ENCODE results near the gene PLXDC2.

The PLXDC2 gene

GRCh38 chr10:19777806-19778205 lies 38.4 kb upstream of the PLXDC2 start:
- H2AK5ac ChIP-seq (ENCODE audit: low read length), result no peak overlapping the region
- no peak overlapping the region for H3K4ac ChIP-seq (ENCODE audit: low read depth, low read length)
- H3K23ac ChIP-seq (ENCODE audit: low read length), result no peak overlapping the region
- no peak overlapping the region for H4K8ac ChIP-seq (ENCODE audit: low read depth, low read length)
- H2BK15ac ChIP-seq (replicated peaks; ENCODE audit: low read depth), result no peak overlapping the region
- no peaks in the 10 kb centered on the region for H3K4me1 ChIP-seq (ENCODE audit: control insufficient read depth, low read depth, low read length)
- H3K4me2 ChIP-seq (ENCODE audit: low read length), result no peak overlapping the region
- H3K36me3 ChIP-seq (ENCODE audit: control insufficient read depth, insufficient read depth, low read length), result no peaks in the 10 kb centered on the region
- H3K79me2 ChIP-seq (ENCODE audit: control insufficient read depth, insufficient read depth, low read length), result no peaks in the 10 kb centered on the region
- H3K27ac ChIP-seq (ENCODE audit: low read depth, low read length), result no peak overlapping the region
- no peak overlapping the region for H3K56ac ChIP-seq (ENCODE audit: low read length)
- no peak overlapping the region for H4K5ac ChIP-seq (ENCODE audit: low read length)
- H3K9ac ChIP-seq (ENCODE audit: low read length), result no peak overlapping the region
- H3K27me3 ChIP-seq (ENCODE audit: insufficient read depth, low read length, poor library complexity), result no peaks in the 10 kb centered on the region
- DNase-seq, result no peak
- H3K18ac ChIP-seq (ENCODE audit: low read length), result no peak overlapping the region
- no peak overlapping the region for H2BK120ac ChIP-seq (ENCODE audit: low read depth, low read length)
- no peak overlapping the region for H3K4me3 ChIP-seq (ENCODE audit: low read length)
- no peaks in the 10 kb centered on the region for H3K79me1 ChIP-seq (ENCODE audit: low read length)
- WGBS (ENCODE audit: extremely low coverage, insufficient coverage, low lambda C conversion rate), result no CpG with 5 or more reads among the region's 2 CpGs
- H2BK5ac ChIP-seq (ENCODE audit: low read length), result no peak overlapping the region

GRCh38 chr10:19778996-19779395 lies 37.2 kb upstream of the PLXDC2 start:
- H3K4ac ChIP-seq (ENCODE audit: low read depth, low read length), result no peak overlapping the region
- no peak overlapping the region for H3K27ac ChIP-seq (ENCODE audit: low read depth, low read length)
- WGBS (ENCODE audit: extremely low coverage, insufficient coverage, low lambda C conversion rate), result no CpG with 5 or more reads among the region's 2 CpGs
- H3K27me3 ChIP-seq (ENCODE audit: insufficient read depth, low read length, poor library complexity), result no peaks in the 10 kb centered on the region
- H3K9ac ChIP-seq (ENCODE audit: low read length), result no peak overlapping the region
- no peak overlapping the region for H2BK5ac ChIP-seq (ENCODE audit: low read length)
- no peaks in the 10 kb centered on the region for H3K79me2 ChIP-seq (ENCODE audit: control insufficient read depth, insufficient read depth, low read length)
- no peak overlapping the region for H4K5ac ChIP-seq (ENCODE audit: low read length)
- no peak overlapping the region for H3K4me3 ChIP-seq (ENCODE audit: low read length)
- H2AK5ac ChIP-seq (ENCODE audit: low read length), result no peak overlapping the region
- H3K4me1 ChIP-seq (ENCODE audit: control insufficient read depth, low read depth, low read length), result no peaks in the 10 kb centered on the region
- H3K56ac ChIP-seq (ENCODE audit: low read length), result no peak overlapping the region
- H2BK120ac ChIP-seq (ENCODE audit: low read depth, low read length), result no peak overlapping the region
- no peak overlapping the region for H4K8ac ChIP-seq (ENCODE audit: low read depth, low read length)
- no peak for DNase-seq
- H3K4me2 ChIP-seq (ENCODE audit: low read length), result no peak overlapping the region
- H3K36me3 ChIP-seq (ENCODE audit: control insufficient read depth, insufficient read depth, low read length), result no peaks in the 10 kb centered on the region
- no peak overlapping the region for H2BK15ac ChIP-seq (replicated peaks; ENCODE audit: low read depth)
- no peaks in the 10 kb centered on the region for H3K79me1 ChIP-seq (ENCODE audit: low read length)
- no peak overlapping the region for H3K23ac ChIP-seq (ENCODE audit: low read length)
- no peak overlapping the region for H3K18ac ChIP-seq (ENCODE audit: low read length)

GRCh38 chr10:19782430-19783089 lies 33.7 kb upstream of the PLXDC2 start:
- no peak overlapping the region for H2BK5ac ChIP-seq (ENCODE audit: low read length)
- H3K27ac ChIP-seq (ENCODE audit: low read depth, low read length), result no peak overlapping the region
- no peaks in the 10 kb centered on the region for H3K79me2 ChIP-seq (ENCODE audit: control insufficient read depth, insufficient read depth, low read length)
- H3K4ac ChIP-seq (ENCODE audit: low read depth, low read length), result no peak overlapping the region
- H4K8ac ChIP-seq (ENCODE audit: low read depth, low read length), result no peak overlapping the region
- H4K5ac ChIP-seq (ENCODE audit: low read length), result no peak overlapping the region
- H3K23ac ChIP-seq (ENCODE audit: low read length), result no peak overlapping the region
- H3K36me3 ChIP-seq (ENCODE audit: control insufficient read depth, insufficient read depth, low read length), result no peaks in the 10 kb centered on the region
- no peak overlapping the region for H2BK15ac ChIP-seq (replicated peaks; ENCODE audit: low read depth)
- no peaks in the 10 kb centered on the region for H3K79me1 ChIP-seq (ENCODE audit: low read length)
- no peak overlapping the region for H2AK5ac ChIP-seq (ENCODE audit: low read length)
- H3K4me2 ChIP-seq (ENCODE audit: low read length), result no peak overlapping the region
- H3K18ac ChIP-seq (ENCODE audit: low read length), result no peak overlapping the region
- H3K9ac ChIP-seq (ENCODE audit: low read length), result no peak overlapping the region
- no peak overlapping the region for H2BK120ac ChIP-seq (ENCODE audit: low read depth, low read length)
- H3K4me3 ChIP-seq (ENCODE audit: low read length), result no peak overlapping the region
- H3K27me3 ChIP-seq (ENCODE audit: insufficient read depth, low read length, poor library complexity), result no peaks in the 10 kb centered on the region
- no peak for DNase-seq
- H3K56ac ChIP-seq (ENCODE audit: low read length), result no peak overlapping the region
- no peaks in the 10 kb centered on the region for H3K4me1 ChIP-seq (ENCODE audit: control insufficient read depth, low read depth, low read length)
- WGBS (ENCODE audit: extremely low coverage, insufficient coverage, low lambda C conversion rate), result no CpG with 5 or more reads among the region's 6 CpGs

GRCh38 chr10:19783721-19784120 lies 32.5 kb upstream of the PLXDC2 start:
- no peak overlapping the region for H3K56ac ChIP-seq (ENCODE audit: low read length)

GRCh38 chr10:19785366-19785765 lies 30.9 kb upstream of the PLXDC2 start:
- H3K4ac ChIP-seq (ENCODE audit: low read depth, low read length), result no peak overlapping the region
- no peak overlapping the region for H2BK120ac ChIP-seq (ENCODE audit: low read depth, low read length)
- no peak overlapping the region for H4K5ac ChIP-seq (ENCODE audit: low read length)
- H3K4me2 ChIP-seq (ENCODE audit: low read length), result no peak overlapping the region
- H3K4me3 ChIP-seq (ENCODE audit: low read length), result no peak overlapping the region
- no peak for DNase-seq
- no CpG with 5 or more reads among the region's 3 CpGs for WGBS (ENCODE audit: extremely low coverage, insufficient coverage, low lambda C conversion rate)
- H3K9ac ChIP-seq (ENCODE audit: low read length), result no peak overlapping the region
- H3K36me3 ChIP-seq (ENCODE audit: control insufficient read depth, insufficient read depth, low read length), result no peaks in the 10 kb centered on the region
- no peaks in the 10 kb centered on the region for H3K27me3 ChIP-seq (ENCODE audit: insufficient read depth, low read length, poor library complexity)
- no peak overlapping the region for H3K27ac ChIP-seq (ENCODE audit: low read depth, low read length)
- H3K4me1 ChIP-seq (ENCODE audit: control insufficient read depth, low read depth, low read length), result no peaks in the 10 kb centered on the region
- H2BK15ac ChIP-seq (replicated peaks; ENCODE audit: low read depth), result no peak overlapping the region
- no peak overlapping the region for H2BK5ac ChIP-seq (ENCODE audit: low read length)
- no peak overlapping the region for H3K56ac ChIP-seq (ENCODE audit: low read length)
- no peak overlapping the region for H3K23ac ChIP-seq (ENCODE audit: low read length)
- H4K8ac ChIP-seq (ENCODE audit: low read depth, low read length), result no peak overlapping the region
- no peaks in the 10 kb centered on the region for H3K79me1 ChIP-seq (ENCODE audit: low read length)
- no peak overlapping the region for H2AK5ac ChIP-seq (ENCODE audit: low read length)
- no peak overlapping the region for H3K18ac ChIP-seq (ENCODE audit: low read length)
- H3K79me2 ChIP-seq (ENCODE audit: control insufficient read depth, insufficient read depth, low read length), result no peaks in the 10 kb centered on the region

More at GRCh38 chr10:19783721-19784120, 32.5 kb upstream of the PLXDC2 start:
- no peak overlapping the region for H3K9ac ChIP-seq (ENCODE audit: low read length)
- no peak overlapping the region for H3K23ac ChIP-seq (ENCODE audit: low read length)
- H3K4me3 ChIP-seq (ENCODE audit: low read length), result no peak overlapping the region
- H2BK5ac ChIP-seq (ENCODE audit: low read length), result no peak overlapping the region
- H2BK120ac ChIP-seq (ENCODE audit: low read depth, low read length), result no peak overlapping the region
- no peak overlapping the region for H4K5ac ChIP-seq (ENCODE audit: low read length)
- H3K79me1 ChIP-seq (ENCODE audit: low read length), result no peaks in the 10 kb centered on the region
- no peaks in the 10 kb centered on the region for H3K4me1 ChIP-seq (ENCODE audit: control insufficient read depth, low read depth, low read length)
- H4K8ac ChIP-seq (ENCODE audit: low read depth, low read length), result no peak overlapping the region
- no CpG with 5 or more reads among the region's 4 CpGs for WGBS (ENCODE audit: extremely low coverage, insufficient coverage, low lambda C conversion rate)
- no peaks in the 10 kb centered on the region for H3K36me3 ChIP-seq (ENCODE audit: control insufficient read depth, insufficient read depth, low read length)
- no peaks in the 10 kb centered on the region for H3K27me3 ChIP-seq (ENCODE audit: insufficient read depth, low read length, poor library complexity)
- no peak overlapping the region for H3K18ac ChIP-seq (ENCODE audit: low read length)
- H3K27ac ChIP-seq (ENCODE audit: low read depth, low read length), result no peak overlapping the region
- H2AK5ac ChIP-seq (ENCODE audit: low read length), result no peak overlapping the region
- no peak overlapping the region for H2BK15ac ChIP-seq (replicated peaks; ENCODE audit: low read depth)
- no peak overlapping the region for H3K4me2 ChIP-seq (ENCODE audit: low read length)
- no peaks in the 10 kb centered on the region for H3K79me2 ChIP-seq (ENCODE audit: control insufficient read depth, insufficient read depth, low read length)
- DNase-seq, result no peak
- no peak overlapping the region for H3K4ac ChIP-seq (ENCODE audit: low read depth, low read length)

GRCh38 chr10:19788075-19788686 lies 28.1 kb upstream of the PLXDC2 start:
- Histone ChIP-seq H3K9ac (ENCODE audit: low read length) (no peak overlapping the region), H3K18ac (ENCODE audit: low read length) (no peak overlapping the region), H3K79me2 (ENCODE audit: control insufficient read depth, insufficient read depth, low read length) (no peaks in the 10 kb centered on the region), H2AK5ac (ENCODE audit: low read length) (no peak overlapping the region), H3K79me1 (ENCODE audit: low read length) (no peaks in the 10 kb centered on the region), H2BK5ac (ENCODE audit: low read length) (no peak overlapping the region), H2BK15ac (replicated peaks; ENCODE audit: low read depth) (no peak overlapping the region), H3K4me2 (ENCODE audit: low read length) (no peak overlapping the region), H3K36me3 (ENCODE audit: control insufficient read depth, insufficient read depth, low read length) (no peaks in the 10 kb centered on the region), H3K4me3 (ENCODE audit: low read length) (no peak overlapping the region), H3K4me1 (ENCODE audit: control insufficient read depth, low read depth, low read length) (no peaks in the 10 kb centered on the region), H3K23ac (ENCODE audit: low read length) (no peak overlapping the region), H2BK120ac (ENCODE audit: low read depth, low read length) (no peak overlapping the region), H3K27ac (ENCODE audit: low read depth, low read length) (no peak overlapping the region), H3K56ac (ENCODE audit: low read length) (no peak overlapping the region), H3K27me3 (ENCODE audit: insufficient read depth, low read length, poor library complexity) (no peaks in the 10 kb centered on the region), H4K8ac (ENCODE audit: low read depth, low read length) (no peak overlapping the region), H3K4ac (ENCODE audit: low read depth, low read length) (no peak overlapping the region), H4K5ac (ENCODE audit: low read length) (no peak overlapping the region)
- WGBS (ENCODE audit: extremely low coverage, insufficient coverage, low lambda C conversion rate), result no CpG with 5 or more reads among the region's 3 CpGs
- peak; percentile 71 for DNase-seq

Data from mesendoderm (in vitro differentiated cells).